H1 (cell line): ENCODE measurements around the gene FMR1. TPM values are rescaled to one million over a fixed set of nuclear protein-coding genes. Genes with fewer than 3 reads are reported as not detected.

Source experiments
- CTCF ChIA-PET: fragments of 300-600 bp; sonication (Branson Sonifier 250); formaldehyde crosslinking; loops from one replicate; lab custom pipeline; 2021; ENCODE audit not compliant: partially characterized antibody; lab: Charles Lee
- POLR2A ChIA-PET: fragments of 300-600 bp; sonication (Branson Sonifier 250); formaldehyde crosslinking; loops from one replicate; lab custom pipeline; 2021; ENCODE audit warnings: inconsistent platforms; ENCODE audit not compliant: partially characterized antibody; lab: Charles Lee
- DNase-seq, 2 experiments: peaks; one replicate each; pipeline versions ENCODE4 v3.0.0 to v3.0.0-alpha.2; 2010 to 2022; ENCODE audit warnings: low spot score in 2 of 2, low read depth in 1 of 2, mixed read lengths in 1 of 2
- FAIRE-seq: peaks from 2 replicates; lab custom pipeline; 2011; peaks lifted over from hg19 to GRCh38; lab: Jason Lieb, UNC
- H2AFZ ChIP-seq: 2 replicates; pipeline ENCODE4 v1.8.1; 2012; ENCODE audit warnings: low read length, inconsistent platforms
- H2AK5ac ChIP-seq: 2 replicates; pipeline ENCODE4 v1.6.1; 2013; ENCODE audit warnings: low read depth, low read length
- H2BK120ac ChIP-seq: replicated peaks from 2 replicates; pipeline ENCODE3; 2013; ENCODE audit warnings: low read depth, low read length, inconsistent platforms
- H2BK12ac ChIP-seq: 2 replicates; pipeline ENCODE4 v1.6.1; 2013; ENCODE audit warnings: low read depth, low read length
- H2BK15ac ChIP-seq: 2 replicates; pipeline ENCODE4 v1.6.1; 2013; ENCODE audit warnings: low read length
- H2BK20ac ChIP-seq: 2 replicates; pipeline ENCODE4 v1.6.1; 2013; ENCODE audit warnings: low read length
- H2BK5ac ChIP-seq: 2 replicates; pipeline ENCODE4 v1.6.1; 2013; ENCODE audit warnings: low read depth, low read length
- H3K14ac ChIP-seq: 2 replicates; pipeline ENCODE4 v1.6.1; 2013; ENCODE audit warnings: inconsistent platforms; ENCODE audit not compliant: insufficient read length
- H3K18ac ChIP-seq: 2 replicates; pipeline ENCODE4 v1.6.1; 2013; ENCODE audit warnings: low read length; ENCODE audit errors: extremely low read depth
- H3K23ac ChIP-seq: 2 replicates; pipeline ENCODE4 v1.6.1; 2013; ENCODE audit warnings: inconsistent platforms; ENCODE audit not compliant: insufficient read length
- H3K23me2 ChIP-seq: 2 replicates; pipeline ENCODE4 v1.6.1; 2013; ENCODE audit warnings: low read depth, low read length
- H3K27ac ChIP-seq: 2 replicates; pipeline ENCODE4 v1.6.1; 2011; ENCODE audit warnings: low read depth, low read length, inconsistent platforms
- H3K27me3 ChIP-seq, 4 experiments: replicated peaks in 1 of 4; 1 replicate in 1 of 4; 2 replicates in 3 of 4; pipeline versions ENCODE4 v1.6.1 to v1.8.1; 2011 to 2013; ENCODE audit warnings: low read length in 3 of 4, mild to moderate bottlenecking in 3 of 4, inconsistent platforms in 2 of 4, mixed read lengths in 2 of 4, moderate library complexity in 1 of 4; ENCODE audit not compliant: control insufficient read depth in 3 of 4, insufficient read depth in 3 of 4; ENCODE audit errors: extremely low read depth in 1 of 4
- H3K36me3 ChIP-seq, 4 experiments: 2 replicates each; pipeline versions ENCODE4 v1.6.1 to v1.8.1; 2011 to 2013; ENCODE audit warnings: mild to moderate bottlenecking in 4 of 4, low read length in 3 of 4, moderate library complexity in 2 of 4, control low read depth in 1 of 4, inconsistent platforms in 1 of 4; ENCODE audit not compliant: insufficient read depth in 4 of 4, control insufficient read depth in 2 of 4
- H3K4ac ChIP-seq: replicated peaks from 2 replicates; pipeline ENCODE3; 2013; ENCODE audit warnings: low read length, low read depth, mixed read lengths, inconsistent platforms; ENCODE audit not compliant: insufficient read length
- H3K4me1 ChIP-seq, 4 experiments: replicated peaks in 1 of 4; 1 replicate in 1 of 4; 2 replicates in 3 of 4; pipeline versions ENCODE4 v1.6.1 to v1.8.1; 2011 to 2013; ENCODE audit warnings: low read length in 3 of 4, inconsistent platforms in 2 of 4, mixed read lengths in 1 of 4; ENCODE audit not compliant: insufficient read depth in 4 of 4, control insufficient read depth in 3 of 4
- H3K4me2 ChIP-seq, 2 experiments: 2 replicates each; pipeline versions ENCODE4 v1.6.1 to v1.8.1; 2011 to 2013; ENCODE audit warnings: low read depth in 2 of 2, low read length in 2 of 2, control low read depth in 1 of 2, inconsistent platforms in 1 of 2, mild to moderate bottlenecking in 1 of 2; ENCODE audit not compliant: insufficient read depth in 1 of 2
- H3K4me3 ChIP-seq, 4 experiments: fragments of 200-600, 300-600 bp in 1 of 4; sonication (generic), shearing (Covaris generic), sonication (Bioruptor Twin) in 1 of 4; 2 replicates each; pipeline versions ENCODE4 v1.5.1 to v1.8.1; 2011 to 2016; ENCODE audit warnings: low read length in 4 of 4, low read depth in 3 of 4, control low read depth in 2 of 4, inconsistent platforms in 2 of 4, mild to moderate bottlenecking in 2 of 4, mixed read lengths in 1 of 4, moderate library complexity in 1 of 4; ENCODE audit not compliant: insufficient read depth in 2 of 4; ENCODE audit errors: extremely low read depth in 1 of 4
- H3K56ac ChIP-seq: replicated peaks from 2 replicates; pipeline ENCODE3; 2013; ENCODE audit warnings: low read depth, mild to moderate bottlenecking, mixed read lengths, low read length, inconsistent platforms; ENCODE audit not compliant: insufficient read length
- H3K79me1 ChIP-seq: 2 replicates; pipeline ENCODE4 v1.6.1; 2013; ENCODE audit warnings: low read depth, low read length, control low read depth
- H3K79me2 ChIP-seq, 2 experiments: 2 replicates each; pipeline versions ENCODE4 v1.6.1 to v1.8.1; 2012 to 2013; ENCODE audit warnings: low read length in 2 of 2, mild to moderate bottlenecking in 2 of 2, inconsistent platforms in 1 of 2; ENCODE audit not compliant: insufficient read depth in 2 of 2, control insufficient read depth in 1 of 2
- H3K9ac ChIP-seq, 4 experiments: replicated peaks in 1 of 4; 1 replicate in 1 of 4; 2 replicates in 3 of 4; pipeline versions ENCODE4 v1.6.1 to v1.8.1; 2011 to 2013; ENCODE audit warnings: low read depth in 3 of 4, low read length in 3 of 4, control low read depth in 2 of 4, mild to moderate bottlenecking in 2 of 4, moderate library complexity in 2 of 4, inconsistent platforms in 1 of 4; ENCODE audit errors: extremely low read depth in 1 of 4
- H3K9me3 ChIP-seq, 2 experiments: 2 replicates each; pipeline versions ENCODE4 v1.6.1 to v1.8.1; 2012 to 2013; ENCODE audit warnings: mild to moderate bottlenecking in 2 of 2, moderate library complexity in 2 of 2, control low read depth in 1 of 2, inconsistent platforms in 1 of 2, low read depth in 1 of 2, low read length in 1 of 2, mixed read lengths in 1 of 2; ENCODE audit not compliant: insufficient read depth in 2 of 2
- H4K20me1 ChIP-seq, 2 experiments: replicated peaks in 1 of 2; 2 replicates each; pipeline versions ENCODE3 to v1.8.1; 2011 to 2013; ENCODE audit warnings: inconsistent platforms in 2 of 2, low read length in 2 of 2, mild to moderate bottlenecking in 1 of 2; ENCODE audit not compliant: insufficient read depth in 2 of 2, control insufficient read depth in 1 of 2
- H4K5ac ChIP-seq: 2 replicates; pipeline ENCODE4 v1.6.1; 2013; ENCODE audit warnings: low read length, low read depth, mixed read lengths, inconsistent platforms; ENCODE audit not compliant: insufficient read length
- H4K8ac ChIP-seq: 2 replicates; pipeline ENCODE4 v1.8.0; 2013; ENCODE audit warnings: mild to moderate bottlenecking, moderate library complexity, low read length, inconsistent platforms; ENCODE audit not compliant: insufficient read depth; ENCODE audit errors: extremely low read depth
- H4K91ac ChIP-seq: replicated peaks from 2 replicates; pipeline ENCODE3; 2013; ENCODE audit warnings: low read length, mixed read lengths, inconsistent platforms; ENCODE audit not compliant: insufficient read length
- EZH2 ChIP-seq: fragments of 200-600 bp; sonication (generic); IDR thresholded peaks from 2 replicates; pipeline ENCODE4 v1.7.1; 2012; ENCODE audit warnings: low read depth, mild to moderate bottlenecking, moderate library complexity, low read length, inconsistent platforms; ENCODE audit not compliant: severe bottlenecking
- GTF2F1 ChIP-seq: IDR thresholded peaks from 2 replicates; pipeline ENCODE4 v1.6.1; 2012; ENCODE audit warnings: low read depth, low read length, improper control_type of control experiment, borderline replicate concordance
- RNF2 ChIP-seq: fragments of 200-900, 300-1000 bp; sonication (generic); IDR thresholded peaks from 2 replicates; pipeline ENCODE4 v1.7.1; 2016; ENCODE audit warnings: borderline replicate concordance, low read depth, mild to moderate bottlenecking, antibody characterized with exemption, low read length; ENCODE audit not compliant: poor library complexity, severe bottlenecking; ENCODE audit errors: missing control alignments
- whole genome bisulfite sequencing, 2 experiments: shearing (Covaris generic) in 1 of 2; methylation state at CpG; one replicate each; pipeline versions ENCODE4 v1.1.6 to v1.1.7; 2013 to 2015; ENCODE audit warnings: low lambda C conversion rate in 2 of 2, mixed read lengths in 2 of 2, inconsistent platforms in 1 of 2, low coverage in 1 of 2, missing lambda C conversion rate in 1 of 2; ENCODE audit not compliant: insufficient replicate concordance in 2 of 2, insufficient coverage in 1 of 2, insufficient read length in 1 of 2; ENCODE audit errors: extremely low coverage in 1 of 2, missing lambda C conversion rate in 1 of 2; 5-methylcytosine and 5-hydroxymethylcytosine counted together
- polyA plus RNA-seq, 7 experiments: library from polyadenylated mRNA; depleted of rRNA in 3 of 7; stranded (reverse) in 5 of 7; unstranded in 2 of 7; fragments of >200 nt in 5 of 7; fragments of 200-250 nt in 2 of 7; gene quantifications; 1 replicate in 5 of 7; 2 replicates in 1 of 7; 4 replicates in 1 of 7; pipeline versions ENCODE4 v1.2.1 to v1.2.3, GENCODE V29; 2011 to 2013; ENCODE audit warnings: missing spikeins in 2 of 7, mixed read lengths in 2 of 7
- total RNA-seq: library from RNA; stranded (reverse); fragmentation: NEBNext Ultra II Directional; extraction: Animal tissue kit (Norgen Biotek cat#: 25700); gene quantifications from 2 replicates; pipeline ENCODE4 v1.2.1, GENCODE V29; 2021

The FMR1 gene
- total and polyA plus RNA-seq, 2 of the 8 experiments (the other 6 are each of a cell fraction or from before 2014, with no cell fraction given), result 15.2 to 49.4 TPM

DNA sequence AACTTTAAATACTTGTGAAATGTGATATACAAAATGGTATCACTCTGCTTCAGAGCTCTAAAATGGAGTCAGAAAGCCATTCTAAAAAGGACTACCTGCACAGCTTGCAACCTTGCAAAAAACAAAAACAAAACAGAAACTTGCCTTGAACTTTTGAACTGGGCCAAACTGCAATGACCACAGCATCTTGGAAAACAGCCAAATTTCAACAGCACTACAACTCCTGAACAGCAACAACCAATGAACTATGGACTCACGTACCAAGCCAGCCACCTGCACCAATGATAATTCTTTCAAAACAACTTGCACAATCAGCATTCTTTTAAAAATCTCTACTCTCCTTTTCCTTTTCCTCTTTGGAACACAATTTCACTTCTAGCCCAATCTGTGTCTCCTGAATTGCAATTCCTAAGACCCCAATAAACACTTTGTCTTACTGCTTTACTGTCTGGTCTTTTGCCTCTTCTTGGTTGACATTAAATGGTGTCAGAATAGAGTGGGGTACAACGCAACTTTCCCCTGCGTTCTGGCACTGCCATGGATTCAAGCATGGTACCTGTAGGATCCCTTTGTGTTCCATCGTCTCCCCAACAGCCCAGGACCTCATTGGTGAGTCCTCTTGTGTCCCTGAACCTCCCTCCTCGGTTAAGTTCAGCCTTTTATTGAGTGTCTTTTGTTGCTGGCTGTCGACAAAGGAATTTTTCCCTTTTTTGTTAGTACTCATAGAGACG lies 35.7 kb upstream of the FMR1 start:
- Histone ChIP-seq H3K79me1 (no peaks in the 10 kb centered on the region), H2BK120ac (no peak overlapping the region), H4K8ac (no peak overlapping the region), H3K23ac (no peak overlapping the region), H3K23me2 (no peaks in the 10 kb centered on the region), H3K56ac (no peak overlapping the region), H3K4ac (no peak overlapping the region), H4K5ac (no peak overlapping the region), H3K14ac (no peak overlapping the region), H3K79me2 (no peaks in the 10 kb centered on the region), H3K4me1 (no peaks in the 10 kb centered on the region), H3K36me3 (no peaks in the 10 kb centered on the region), H2AK5ac (no peak overlapping the region), H4K20me1 (no peaks in the 10 kb centered on the region), H3K4me3 (no peak overlapping the region), H3K9ac (no peak overlapping the region), H2BK15ac (no peak overlapping the region)
- 88% methylated on average over 7 of the region's 7 CpGs; no CpG with 5 or more reads in 1 of the 2 experiments for WGBS, 2 experiments
- POLR2A ChIA-PET, result no interaction called here
- DNase-seq (no peak), FAIRE-seq (no peak)
- TF ChIP-seq EZH2 (no peak), GTF2F1 (no peak), RNF2 (no peak)
- TF ChIP-seq, all 59 proteins: peak for 0
- no peak overlapping the region for H4K91ac ChIP-seq
- H3K27ac ChIP-seq, result no peak overlapping the region
- H2BK20ac ChIP-seq, result no peak overlapping the region
- H2AFZ ChIP-seq, result no peak overlapping the region
- CTCF ChIA-PET, result no interaction called here
- no peaks in the 10 kb centered on the region for H3K9me3 ChIP-seq
- H3K4me2 ChIP-seq, result no peak overlapping the region
- H3K18ac ChIP-seq, result no peak overlapping the region
- H2BK12ac ChIP-seq, result no peak overlapping the region
- H3K27me3 ChIP-seq, result no peaks in the 10 kb centered on the region
- no peak overlapping the region for H2BK5ac ChIP-seq
